Endometrial microvascular endothelial cells (primary cell): ENCODE data around the gene PC. TPM values are rescaled to one million over a fixed set of nuclear protein-coding genes. Genes with fewer than 3 reads are reported as not detected.

Source experiments
- total RNA-seq: library from RNA; depleted of rRNA; stranded (reverse); fragments of >200 nt; gene quantifications from one replicate; pipeline ENCODE4 v1.2.3, GENCODE V29; 2015; ENCODE audit errors: inconsistent ontology term

PC gene
- total RNA-seq, 1 donor from 2014 or later = 22.1 TPM

Other genes with a start within 250 kb of the PC start
- 59.2 TPM for gene SPTBN2, start 229.2 kb downstream of the PC start, total RNA-seq
- gene RCE1, start 114.9 kb downstream of the PC start, total RNA-seq = 27.9 TPM
- 37.5 TPM for gene LRFN4, start 101.3 kb downstream of the PC start, total RNA-seq
- not detected for gene C11orf86, start 16.9 kb upstream of the PC start, total RNA-seq
- gene SYT12, start 64.8 kb upstream of the PC start, total RNA-seq = not detected
- gene RHOD, start 98.5 kb upstream of the PC start, total RNA-seq = 11.1 TPM
- 39.8 TPM for gene KDM2A, start 160.9 kb upstream of the PC start, total RNA-seq